HCT116 (cell line): ENCODE measurements around the gene AQP9.
"Not testable (repeated sequence)": the region's sequence is repeated elsewhere in the genome, so short reads cannot be mapped to it uniquely, and the experiment has no call there.

Source experiments
- EZH2 ChIP-seq: fragments of 200-600 bp; sonication (generic); IDR thresholded peaks from 2 replicates; pipeline ENCODE4 v1.6.1; 2017; ENCODE audit warnings: antibody characterized with exemption, mixed run types
- POLR2A ChIP-seq: IDR thresholded peaks from 2 replicates; pipeline ENCODE4 v1.7.0; 2011; ENCODE audit warnings: borderline replicate concordance; ENCODE audit not compliant: insufficient read depth, insufficient read length; ENCODE audit errors: extremely low read depth
- RAD21 ChIP-seq: IDR thresholded peaks from 2 replicates; pipeline ENCODE4 v1.6.1; 2012; ENCODE audit warnings: low read depth, mild to moderate bottlenecking
- SIN3A ChIP-seq: IDR thresholded peaks from 2 replicates; pipeline ENCODE4 v1.6.1; 2012; ENCODE audit warnings: low read depth
- TF ChIP-seq, protein P1 (sequence below), 3 experiments: fragments of 200-600 bp in 1 of 3; sonication (generic) in 1 of 3; IDR thresholded peaks in 2 of 3; conservative IDR thresholded peaks in 1 of 3; 2 replicates each; pipeline ENCODE4 v1.5.1; 2012 to 2017; ENCODE audit warnings: low read depth in 2 of 3, low read length in 2 of 3, antibody characterized with exemption in 1 of 3, borderline replicate concordance in 1 of 3, control low read depth in 1 of 3, mild to moderate bottlenecking in 1 of 3, mixed read lengths in 1 of 3, mixed run types in 1 of 3, moderate library complexity in 1 of 3; ENCODE audit not compliant: insufficient read depth in 1 of 3

DNA sequence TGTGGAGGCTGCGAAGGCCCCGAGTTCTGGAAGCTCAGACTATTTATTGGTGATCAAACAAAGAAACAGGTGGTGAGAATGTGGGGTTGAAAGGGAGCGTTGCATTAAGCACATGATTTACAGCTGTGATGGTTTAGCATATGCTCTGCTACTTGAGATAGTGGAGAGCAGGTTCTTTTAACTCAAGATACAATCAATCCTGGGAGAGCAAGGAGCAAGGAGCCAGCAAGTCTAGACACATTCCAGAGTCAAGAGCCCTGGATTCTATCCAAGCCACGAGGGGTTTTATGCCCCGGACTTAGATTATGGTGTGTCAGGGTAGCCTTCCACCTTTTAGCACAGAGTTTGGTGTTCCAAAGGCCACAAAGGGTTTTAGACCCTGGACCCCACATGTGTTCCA is 24.8 kb upstream of the AQP9 start:
- TF ChIP-seq SIN3A, RAD21, POLR2A, EZH2: not testable (repeated sequence)
- TF ChIP-seq, protein P1, sequence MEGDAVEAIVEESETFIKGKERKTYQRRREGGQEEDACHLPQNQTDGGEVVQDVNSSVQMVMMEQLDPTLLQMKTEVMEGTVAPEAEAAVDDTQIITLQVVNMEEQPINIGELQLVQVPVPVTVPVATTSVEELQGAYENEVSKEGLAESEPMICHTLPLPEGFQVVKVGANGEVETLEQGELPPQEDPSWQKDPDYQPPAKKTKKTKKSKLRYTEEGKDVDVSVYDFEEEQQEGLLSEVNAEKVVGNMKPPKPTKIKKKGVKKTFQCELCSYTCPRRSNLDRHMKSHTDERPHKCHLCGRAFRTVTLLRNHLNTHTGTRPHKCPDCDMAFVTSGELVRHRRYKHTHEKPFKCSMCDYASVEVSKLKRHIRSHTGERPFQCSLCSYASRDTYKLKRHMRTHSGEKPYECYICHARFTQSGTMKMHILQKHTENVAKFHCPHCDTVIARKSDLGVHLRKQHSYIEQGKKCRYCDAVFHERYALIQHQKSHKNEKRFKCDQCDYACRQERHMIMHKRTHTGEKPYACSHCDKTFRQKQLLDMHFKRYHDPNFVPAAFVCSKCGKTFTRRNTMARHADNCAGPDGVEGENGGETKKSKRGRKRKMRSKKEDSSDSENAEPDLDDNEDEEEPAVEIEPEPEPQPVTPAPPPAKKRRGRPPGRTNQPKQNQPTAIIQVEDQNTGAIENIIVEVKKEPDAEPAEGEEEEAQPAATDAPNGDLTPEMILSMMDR (IDR thresholded peaks at IDR 0.05 in 2 of 3, conservative IDR thresholded peaks at IDR 0.05 in 1 of 3; ENCODE audit: borderline replicate concordance in 1 of 3, insufficient read depth in 1 of 3, low read depth in 2 of 3, low read length in 2 of 3), result not testable (repeated sequence)
